MCF 10A (cell line): ENCODE measurements around the gene STAT6. TPM values are rescaled to one million over a fixed set of nuclear protein-coding genes. Genes with fewer than 3 reads are reported as not detected.

Experiments used
- BruUV-seq: library from RNA; stranded (reverse); fragments of 400-500 nt; replicated peaks from 2 replicates; lab custom pipeline; 2021; lab: Mats Ljungman, UMichigan
- CTCF ChIA-PET: fragments of 300-600 bp; sonication (Branson Sonifier 250); formaldehyde crosslinking; extraction: SDS; loops from one replicate; lab custom pipeline; 2021; ENCODE audit warnings: antibody characterized with exemption, inconsistent platforms; lab: Yijun Ruan, JAX
- POLR2A ChIA-PET: fragments of 300-600, 350-650 bp; sonication (Branson Sonifier 250); formaldehyde crosslinking; extraction: SDS; loops from one replicate; lab custom pipeline; 2020; ENCODE audit warnings: antibody characterized with exemption, inconsistent platforms; lab: Yijun Ruan, JAX
- DNase-seq: peaks from one replicate; pipeline ENCODE4 v3.0.0-alpha.2; 2018; ENCODE audit not compliant: unreplicated experiment
- H3K27ac Mint-ChIP-seq: one replicate; pipeline ENCODE4 v1.8.0; 2022; ENCODE audit warnings: mild to moderate bottlenecking, low read depth, mixed read lengths; ENCODE audit not compliant: unreplicated experiment
- H3K27me3 Mint-ChIP-seq: one replicate; pipeline ENCODE4 v1.8.0; 2022; ENCODE audit warnings: mixed read lengths; ENCODE audit not compliant: insufficient read depth, unreplicated experiment
- H3K36me3 Mint-ChIP-seq: one replicate; pipeline ENCODE4 v1.8.0; 2022; ENCODE audit warnings: mild to moderate bottlenecking, moderate library complexity, mixed read lengths; ENCODE audit not compliant: insufficient read depth, unreplicated experiment
- H3K4me1 Mint-ChIP-seq: one replicate; pipeline ENCODE4 v1.8.0; 2022; ENCODE audit warnings: mixed read lengths; ENCODE audit not compliant: insufficient read depth, unreplicated experiment
- H3K4me3 Mint-ChIP-seq: one replicate; pipeline ENCODE4 v1.8.0; 2022; ENCODE audit warnings: mild to moderate bottlenecking, moderate library complexity, mixed read lengths; ENCODE audit not compliant: unreplicated experiment
- H3K9me3 Mint-ChIP-seq: one replicate; pipeline ENCODE4 v1.8.0; 2022; ENCODE audit warnings: mixed read lengths; ENCODE audit not compliant: unreplicated experiment
- intact Hi-C: fragments of 100-400 bp; cut with micrococcal nuclease; formaldehyde crosslinking; loops from 2 replicates; pipeline ENCODE4 v1.14.1; 2022
- total RNA-seq: library from RNA; stranded (reverse); gene quantifications from 2 replicates; pipeline ENCODE4 v1.2.3, GENCODE V29; 2022
- TF ChIP-seq, protein P1 (sequence below): fragments of 200-600 bp; IDR thresholded peaks from one replicate; pipeline ENCODE4 v1.8.0; 2022; ENCODE audit warnings: antibody characterized with exemption, mild to moderate bottlenecking; ENCODE audit not compliant: unreplicated experiment

Gene STAT6
- total RNA-seq, 1 experiment from 2014 or later, result 99.7 TPM

DNA sequence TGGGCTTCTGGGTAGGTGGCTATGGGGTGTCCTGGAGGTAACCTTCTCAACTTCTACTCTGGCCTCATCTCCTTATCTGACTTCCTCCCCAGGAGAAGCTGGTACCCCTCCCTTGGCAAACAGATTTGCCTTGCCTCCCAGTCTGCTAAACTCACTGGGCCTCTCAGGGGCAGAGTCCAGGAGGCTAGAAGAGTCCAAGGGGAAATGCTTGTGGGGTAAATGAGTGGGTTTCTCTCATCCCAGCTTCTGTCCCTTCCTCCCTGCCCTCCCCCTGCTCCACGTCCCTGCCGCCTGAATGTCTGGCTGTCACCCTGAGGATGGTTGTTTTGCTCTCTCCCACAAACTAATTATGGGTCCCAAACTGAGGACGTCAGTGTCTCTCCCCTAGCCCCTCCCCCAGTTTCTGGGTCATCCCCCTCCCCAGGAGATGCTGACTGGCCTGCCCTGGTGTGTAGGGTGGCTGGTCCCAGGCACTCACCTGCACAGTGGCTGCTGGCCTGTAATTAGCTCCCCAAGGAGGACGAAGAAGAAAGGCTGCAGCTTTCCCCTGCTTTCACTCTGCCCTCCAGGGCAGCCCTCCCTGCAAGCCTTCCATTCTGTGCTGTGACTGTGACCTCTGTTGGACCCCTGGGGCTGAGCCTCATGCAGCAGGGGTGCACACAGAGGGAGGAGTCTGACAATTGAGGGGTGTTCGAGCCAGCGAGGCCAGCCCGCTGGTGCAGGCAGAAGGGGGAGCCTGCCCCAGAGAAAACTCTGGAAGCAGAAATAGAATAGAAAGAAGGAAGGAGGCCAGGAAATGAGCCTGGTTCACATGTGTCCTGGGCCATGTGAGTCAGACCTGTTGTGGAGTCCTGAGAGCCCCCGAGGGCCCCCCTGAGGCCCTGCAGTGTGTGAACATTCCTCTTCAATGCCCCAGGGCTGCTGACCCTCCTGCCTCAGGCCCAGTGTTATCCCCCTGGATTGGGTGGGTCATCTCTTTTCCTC is 36.1 kb upstream of the STAT6 start, which contains the start of gene LRP1-AS:
Gene LRP1-AS (minus strand): TSS at position 659 of the 984 bp plus-strand sequence.
- TF ChIP-seq, protein P1, sequence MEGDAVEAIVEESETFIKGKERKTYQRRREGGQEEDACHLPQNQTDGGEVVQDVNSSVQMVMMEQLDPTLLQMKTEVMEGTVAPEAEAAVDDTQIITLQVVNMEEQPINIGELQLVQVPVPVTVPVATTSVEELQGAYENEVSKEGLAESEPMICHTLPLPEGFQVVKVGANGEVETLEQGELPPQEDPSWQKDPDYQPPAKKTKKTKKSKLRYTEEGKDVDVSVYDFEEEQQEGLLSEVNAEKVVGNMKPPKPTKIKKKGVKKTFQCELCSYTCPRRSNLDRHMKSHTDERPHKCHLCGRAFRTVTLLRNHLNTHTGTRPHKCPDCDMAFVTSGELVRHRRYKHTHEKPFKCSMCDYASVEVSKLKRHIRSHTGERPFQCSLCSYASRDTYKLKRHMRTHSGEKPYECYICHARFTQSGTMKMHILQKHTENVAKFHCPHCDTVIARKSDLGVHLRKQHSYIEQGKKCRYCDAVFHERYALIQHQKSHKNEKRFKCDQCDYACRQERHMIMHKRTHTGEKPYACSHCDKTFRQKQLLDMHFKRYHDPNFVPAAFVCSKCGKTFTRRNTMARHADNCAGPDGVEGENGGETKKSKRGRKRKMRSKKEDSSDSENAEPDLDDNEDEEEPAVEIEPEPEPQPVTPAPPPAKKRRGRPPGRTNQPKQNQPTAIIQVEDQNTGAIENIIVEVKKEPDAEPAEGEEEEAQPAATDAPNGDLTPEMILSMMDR, result no peak
- ChIA-PET POLR2A (interaction anchor here (1.6 to 4.9 kb wide), 2 partner anchors 36 to 78 kb away, joined by 4 to 34 read pairs; partner anchors contain the start of gene STAT6), CTCF (interaction anchor here (0.7 to 7.1 kb wide), 3 partner anchors 19 to 160 kb away, joined by 3 to 54 read pairs (median 3); no protein-coding TSS in a partner anchor)
- Mint-ChIP-seq H3K4me3 (no peak within 1 kb of the TSS), H3K27me3 (no peaks in the 10 kb centered on the region), H3K9me3 (no peaks in the 10 kb centered on the region), H3K36me3 (peaks cover 35% of the 10 kb centered on the region), H3K27ac (peak within 1 kb of the TSS; percentile 52), H3K4me1 (peaks cover 42% of the 10 kb centered on the region)
- DNase-seq, result no peak
- BruUV-seq, result no TSS peak
- intact Hi-C loops, result no loop called here

DNA sequence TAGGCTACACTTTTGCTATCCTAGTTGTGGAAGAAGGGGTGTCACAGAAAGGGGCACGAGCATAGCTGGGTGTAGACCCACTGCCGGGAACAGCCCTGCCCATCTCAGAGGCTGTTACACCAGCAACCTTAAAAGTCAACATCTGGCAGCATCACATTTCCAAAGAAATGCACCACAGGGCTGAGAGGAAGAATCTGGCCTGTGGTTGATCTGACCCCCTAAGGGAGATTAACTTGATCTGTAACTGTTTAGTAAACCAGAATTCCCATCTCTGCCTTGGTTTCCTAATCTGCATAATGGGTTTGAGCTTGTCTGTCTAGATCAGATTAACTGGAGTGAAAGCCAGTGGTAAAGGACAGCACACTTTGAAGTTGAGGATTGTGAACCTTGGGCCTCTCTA is 34.9 kb upstream of the STAT6 start:
- TF ChIP-seq, protein P1, result no peak
- POLR2A ChIA-PET, result interaction anchor here (0.6 to 0.7 kb wide), 3 partner anchors 34 to 135 kb away, joined by 3 read pairs; no protein-coding TSS in a partner anchor
- BruUV-seq, result no TSS peak
- Mint-ChIP-seq H3K36me3 (peaks cover 35% of the 10 kb centered on the region), H3K9me3 (no peaks in the 10 kb centered on the region), H3K27me3 (no peaks in the 10 kb centered on the region), H3K27ac (no peak overlapping the region), H3K4me3 (no peak overlapping the region), H3K4me1 (peaks cover 30% of the 10 kb centered on the region)
- intact Hi-C loops, result no loop called here
- DNase-seq, result no peak
- CTCF ChIA-PET, result interaction anchor here (7.1 kb wide), 1 partner anchor 29 kb away, joined by 54 read pairs; no protein-coding TSS in a partner anchor

DNA sequence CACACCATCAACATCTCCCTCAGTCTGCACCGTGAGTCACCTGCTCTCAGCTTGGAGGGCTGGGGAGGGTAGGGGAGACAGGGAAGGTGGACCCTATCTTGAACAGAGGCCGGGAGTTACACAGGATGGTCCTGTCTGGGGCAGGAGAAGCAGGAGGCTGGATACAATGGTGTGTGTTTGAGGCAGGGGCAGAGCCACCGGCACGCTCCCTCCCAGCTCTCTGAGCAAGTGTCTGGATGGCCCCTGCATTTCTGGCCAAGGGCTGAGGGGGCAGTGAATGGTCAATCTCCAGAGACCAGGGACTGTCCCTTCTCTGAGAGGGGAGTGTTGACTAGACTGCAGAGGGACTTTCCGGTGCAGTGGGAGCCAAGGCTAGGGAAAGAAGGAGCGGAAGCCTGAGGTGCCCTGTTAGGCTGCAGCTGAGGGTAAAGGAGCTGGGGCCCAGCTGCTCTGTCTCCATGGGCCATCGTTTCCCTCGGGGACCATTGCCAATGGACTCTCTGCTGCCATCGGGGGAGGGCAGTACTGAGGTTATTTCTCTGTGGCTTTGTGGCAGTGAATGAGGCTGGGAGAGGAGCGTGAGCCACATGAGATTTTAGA is 34.4 kb upstream of the STAT6 start:
- intact Hi-C loops, result no loop called here
- TF ChIP-seq, protein P1, result no peak
- BruUV-seq, result no TSS peak
- ChIA-PET POLR2A (interaction anchor here (0.6 to 0.7 kb wide), 2 partner anchors 53 to 135 kb away, joined by 3 read pairs; no protein-coding TSS in a partner anchor), CTCF (interaction anchor here (0.6 to 7.1 kb wide), 2 partner anchors 9 to 29 kb away, joined by 3 to 54 read pairs; no protein-coding TSS in a partner anchor)
- Mint-ChIP-seq H3K4me3 (no peak overlapping the region), H3K36me3 (peaks cover 31% of the 10 kb centered on the region), H3K27me3 (no peaks in the 10 kb centered on the region), H3K9me3 (no peaks in the 10 kb centered on the region), H3K4me1 (peaks cover 25% of the 10 kb centered on the region), H3K27ac (no peak overlapping the region)
- DNase-seq, result no peak
